Body of pancreas (tissue), 4 donors: ENCODE measurements around the gene BTNL8. TPM values are rescaled to one million over a fixed set of nuclear protein-coding genes. Genes with fewer than 3 reads are reported as not detected.
A peak's percentile ranks its signal among the peaks of the same experiment; 100 is the strongest.

ENCODE experiments used
- ATAC-seq: fragments of 150-250 bp; one replicate; pipeline ENCODE4 v1.9.1; 2016
- DNase-seq, 4 donors: peaks; one replicate each; pipeline ENCODE4 v3.0.0-alpha.2; 2019
- H3K27ac ChIP-seq, 4 donors: fragments of 200-600 bp; sonication (generic); 1 replicate in 3 of 4; 2 replicates in 1 of 4; pipeline versions ENCODE4 v1.5.1 to v1.6.1; 2016 to 2019; ENCODE audit warnings: mild to moderate bottlenecking in 1 of 4, mixed read lengths in 1 of 4, moderate library complexity in 1 of 4
- H3K27me3 ChIP-seq, 2 donors: fragments of 200-600 bp; sonication (generic); one replicate each; pipeline ENCODE4 v1.6.0; 2016; ENCODE audit warnings: mild to moderate bottlenecking in 1 of 2
- H3K36me3 ChIP-seq, 2 donors: fragments of 200-600 bp; sonication (generic); replicated peaks in 1 of 2; 2 replicates each; pipeline ENCODE4 v1.5.1; 2016; ENCODE audit warnings: low read depth in 2 of 2; ENCODE audit not compliant: insufficient read depth in 1 of 2
- H3K4me1 ChIP-seq: fragments of 200-600 bp; sonication (generic); one replicate; pipeline ENCODE4 v1.6.0; 2016
- H3K4me3 ChIP-seq, 2 donors: fragments of 200-600 bp; sonication (generic); 1 replicate in 1 of 2; 2 replicates in 1 of 2; pipeline ENCODE4 v1.5.1; 2016 to 2019
- H3K9me3 ChIP-seq, 3 donors: fragments of 200-600 bp; sonication (generic); 1 replicate in 2 of 3; 2 replicates in 1 of 3; pipeline ENCODE4 v1.5.1; 2016
- POLR2A ChIP-seq, 3 donors: fragments of 450-650 bp; IDR thresholded peaks; one replicate each; pipeline ENCODE4 v1.6.1; 2016; ENCODE audit warnings: antibody characterized with exemption in 3 of 3, mild to moderate bottlenecking in 2 of 3
- WGBS, 2 donors: methylation state at CpG; one replicate each; pipeline ENCODE4 v1.1.5; 2017; 5-methylcytosine and 5-hydroxymethylcytosine counted together
- intact Hi-C: fragments of 100-400 bp; cut with DNase I; formaldehyde crosslinking; loops from one replicate; pipeline ENCODE4 v1.15.1; 2023
- total RNA-seq, 2 donors: library from RNA; depleted of rRNA; stranded (reverse); fragments of >200 nt; gene quantifications; one replicate each; pipeline ENCODE4 v1.1.0, GENCODE V29; 2016
- TF ChIP-seq, protein P1 (sequence below), 7 experiments: fragments of 450-650 bp in 4 of 7; fragments of 200-600 bp in 3 of 7; sonication (generic) in 3 of 7; IDR thresholded peaks; one replicate each; pipeline ENCODE4 v1.5.1; 2016 to 2019; ENCODE audit warnings: antibody characterized with exemption in 7 of 7

BTNL8 gene
- total RNA-seq, 2 donors from 2014 or later: 1.0 TPM; not detected in 1

DNA sequence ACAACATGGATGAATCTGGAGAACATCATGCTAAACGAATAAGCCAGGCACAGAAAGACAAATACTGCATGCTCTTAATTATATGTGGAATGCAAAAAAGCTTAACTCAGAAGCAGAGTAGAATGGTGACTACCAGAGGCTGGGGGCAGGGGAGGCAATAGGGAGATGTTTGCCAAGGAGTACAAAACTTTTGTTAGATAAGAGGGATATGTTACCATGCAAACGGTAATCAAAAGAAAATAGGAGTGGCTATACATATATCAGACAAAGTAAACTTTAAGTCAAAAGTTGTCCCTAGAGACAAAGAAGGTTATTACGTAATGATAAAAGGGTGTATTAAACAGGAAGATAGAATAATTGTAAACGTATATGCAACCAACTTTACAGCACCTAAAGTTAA, 71.9 kb downstream of the BTNL8 start:
- H3K27me3 ChIP-seq: no peaks in the 10 kb centered on the region
- TF ChIP-seq, protein P1, sequence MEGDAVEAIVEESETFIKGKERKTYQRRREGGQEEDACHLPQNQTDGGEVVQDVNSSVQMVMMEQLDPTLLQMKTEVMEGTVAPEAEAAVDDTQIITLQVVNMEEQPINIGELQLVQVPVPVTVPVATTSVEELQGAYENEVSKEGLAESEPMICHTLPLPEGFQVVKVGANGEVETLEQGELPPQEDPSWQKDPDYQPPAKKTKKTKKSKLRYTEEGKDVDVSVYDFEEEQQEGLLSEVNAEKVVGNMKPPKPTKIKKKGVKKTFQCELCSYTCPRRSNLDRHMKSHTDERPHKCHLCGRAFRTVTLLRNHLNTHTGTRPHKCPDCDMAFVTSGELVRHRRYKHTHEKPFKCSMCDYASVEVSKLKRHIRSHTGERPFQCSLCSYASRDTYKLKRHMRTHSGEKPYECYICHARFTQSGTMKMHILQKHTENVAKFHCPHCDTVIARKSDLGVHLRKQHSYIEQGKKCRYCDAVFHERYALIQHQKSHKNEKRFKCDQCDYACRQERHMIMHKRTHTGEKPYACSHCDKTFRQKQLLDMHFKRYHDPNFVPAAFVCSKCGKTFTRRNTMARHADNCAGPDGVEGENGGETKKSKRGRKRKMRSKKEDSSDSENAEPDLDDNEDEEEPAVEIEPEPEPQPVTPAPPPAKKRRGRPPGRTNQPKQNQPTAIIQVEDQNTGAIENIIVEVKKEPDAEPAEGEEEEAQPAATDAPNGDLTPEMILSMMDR (IDR thresholded peaks at IDR 0.05): no peak
- TF ChIP-seq POLR2A (IDR thresholded peaks at IDR 0.05): no peak
- H3K36me3 ChIP-seq: no peaks in the 10 kb centered on the region
- H3K9me3 ChIP-seq: no peaks in the 10 kb centered on the region
- intact Hi-C loops: no loop called here
- WGBS, 2 donors: 26 to 29% methylated on average over 4 of the region's 4 CpGs
- ATAC-seq (peak; percentile 90), DNase-seq (peak in 1 of 4 donors; percentile 47)
- no peak overlapping the region for H3K27ac ChIP-seq
- no peak overlapping the region for H3K4me3 ChIP-seq
- peaks cover 10% of the 10 kb centered on the region for H3K4me1 ChIP-seq

DNA sequence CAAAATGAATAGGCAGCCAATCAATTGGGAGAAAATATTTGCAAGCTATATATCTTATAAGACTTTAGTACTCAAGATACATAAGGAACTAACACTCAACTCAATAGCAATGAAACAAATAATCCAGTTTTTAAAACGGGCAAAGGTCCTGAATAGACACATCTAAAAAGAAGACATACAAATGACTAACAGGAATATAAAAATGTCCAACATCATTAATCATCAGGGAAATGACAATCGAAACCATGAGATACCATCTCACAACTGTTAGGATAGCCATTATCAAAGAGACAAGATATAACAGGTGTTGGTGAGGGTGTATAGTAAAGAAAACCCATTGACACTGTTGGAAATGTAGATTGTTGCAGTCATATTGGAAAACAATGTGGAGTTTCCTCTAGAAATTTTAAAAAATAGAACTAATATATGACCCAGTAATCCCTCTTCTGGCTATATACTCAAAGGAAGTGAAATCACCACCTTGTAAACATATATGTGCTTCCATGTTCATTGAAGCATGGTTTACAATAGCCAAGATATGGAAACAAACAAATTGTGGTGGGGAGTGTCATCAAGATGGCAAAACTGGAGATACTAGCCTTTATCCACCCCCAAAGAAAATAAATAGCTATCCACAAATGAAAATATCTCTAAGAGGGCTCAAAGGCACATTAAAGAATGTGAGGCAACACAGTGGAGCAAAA, 75.8 kb downstream of the BTNL8 start:
- Histone ChIP-seq H3K27me3 (no peaks in the 10 kb centered on the region), H3K27ac (no peak overlapping the region), H3K36me3 (no peaks in the 10 kb centered on the region), H3K4me3 (no peak overlapping the region), H3K4me1 (peaks cover 25% of the 10 kb centered on the region), H3K9me3 (no peaks in the 10 kb centered on the region)
- intact Hi-C loops: no loop called here
- ATAC-seq (no peak), DNase-seq (no peak)
- 85 to 93% methylated on average over 2 of the region's 2 CpGs for WGBS, 2 donors
- TF ChIP-seq, protein P1 (IDR thresholded peaks at IDR 0.05): no peak
- no peak for TF ChIP-seq POLR2A (IDR thresholded peaks at IDR 0.05)

DNA sequence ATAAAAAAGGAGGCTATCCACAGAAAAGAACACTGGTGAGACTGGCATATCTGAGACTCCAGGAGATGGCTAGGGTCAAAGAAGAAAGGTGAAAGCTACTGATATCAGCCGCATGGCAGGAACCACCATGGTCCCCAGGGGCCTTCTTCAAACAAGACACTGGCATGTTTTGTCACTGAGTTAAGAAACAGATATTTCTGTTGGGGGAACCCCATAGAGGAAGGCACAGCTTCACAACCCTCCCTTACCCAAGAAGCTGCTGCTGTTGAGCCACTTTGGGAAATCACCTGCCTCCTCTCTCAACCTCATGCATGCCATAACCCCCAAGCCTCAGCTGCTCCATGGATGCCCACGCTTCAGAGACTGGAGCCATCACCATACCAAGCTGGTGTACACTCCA, 76.4 kb downstream of the BTNL8 start:
- Histone ChIP-seq H3K36me3 (no peaks in the 10 kb centered on the region), H3K27ac (no peak overlapping the region), H3K9me3 (no peaks in the 10 kb centered on the region), H3K27me3 (no peaks in the 10 kb centered on the region), H3K4me3 (no peak overlapping the region), H3K4me1 (peaks cover 24% of the 10 kb centered on the region)
- ATAC-seq (no peak), DNase-seq (no peak)
- 72 to 86% methylated on average over 2 of the region's 2 CpGs for WGBS, 2 donors
- intact Hi-C loops: no loop called here
- TF ChIP-seq, protein P1 (IDR thresholded peaks at IDR 0.05): no peak
- no peak for TF ChIP-seq POLR2A (IDR thresholded peaks at IDR 0.05)

DNA sequence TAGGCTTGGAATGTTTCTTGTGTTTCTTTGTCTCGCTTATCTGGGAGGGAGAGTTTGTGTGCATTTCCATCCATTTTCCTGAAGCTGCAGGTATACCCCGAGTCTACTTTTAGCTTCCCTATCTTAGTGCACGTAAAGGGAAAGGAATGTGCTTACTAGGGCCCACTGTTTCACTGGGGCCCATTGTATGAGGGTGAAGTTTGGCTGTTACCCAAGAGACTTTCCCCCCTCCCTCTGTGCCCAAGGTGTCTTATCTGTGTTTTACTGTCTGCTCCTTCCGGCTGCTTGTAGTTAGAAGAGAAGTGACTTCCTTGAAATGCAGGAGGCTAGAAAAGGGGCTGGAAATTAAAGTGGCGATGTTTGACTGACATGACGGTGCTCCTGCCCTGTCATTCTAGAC, 77.6 kb downstream of the BTNL8 start:
- ATAC-seq (no peak), DNase-seq (no peak)
- Histone ChIP-seq H3K27ac (no peak overlapping the region), H3K4me3 (no peak overlapping the region), H3K9me3 (no peaks in the 10 kb centered on the region), H3K4me1 (peaks cover 15% of the 10 kb centered on the region), H3K27me3 (no peaks in the 10 kb centered on the region), H3K36me3 (no peaks in the 10 kb centered on the region)
- TF ChIP-seq, protein P1 (IDR thresholded peaks at IDR 0.05): no peak
- no peak for TF ChIP-seq POLR2A (IDR thresholded peaks at IDR 0.05)
- intact Hi-C loops: no loop called here
- WGBS, 2 donors: 62 to 65% methylated on average over 5 to 6 of the region's 6 CpGs

DNA sequence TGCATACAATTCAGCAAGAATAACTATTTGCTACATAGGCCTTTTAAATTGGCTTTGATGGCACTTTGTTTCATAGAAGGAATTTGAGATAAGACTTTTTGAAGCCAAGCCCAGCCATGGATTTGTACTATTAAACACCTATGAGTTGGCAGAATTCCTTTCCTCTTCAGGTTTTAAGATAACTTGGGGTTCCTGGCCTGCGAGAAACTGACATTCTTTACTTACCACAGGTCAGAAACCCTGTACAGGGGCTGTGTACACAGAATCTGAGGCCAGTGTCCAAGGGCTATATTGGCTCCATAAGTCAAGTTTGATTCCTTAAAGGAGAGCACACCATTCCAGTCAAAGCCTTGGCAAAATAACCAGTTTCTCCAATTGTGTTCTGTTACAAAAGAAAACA, 78.9 kb downstream of the BTNL8 start:
- TF ChIP-seq, protein P1 (IDR thresholded peaks at IDR 0.05): no peak
- TF ChIP-seq POLR2A (IDR thresholded peaks at IDR 0.05): no peak
- ATAC-seq: peak; percentile 72
- Histone ChIP-seq H3K4me3 (no peak overlapping the region), H3K4me1 (peaks cover 15% of the 10 kb centered on the region), H3K36me3 (no peaks in the 10 kb centered on the region), H3K27ac (no peak overlapping the region), H3K27me3 (no peaks in the 10 kb centered on the region), H3K9me3 (no peaks in the 10 kb centered on the region)
- DNase-seq: peak in 1 of 4 donors; percentile 27
- intact Hi-C loops: no loop called here
- 10 to 27% methylated on average over 1 of the region's 1 CpG for WGBS, 2 donors
